Chondrocyte (in vitro differentiated cells): ENCODE measurements around the gene UBE2S. TPM values are rescaled to one million over a fixed set of nuclear protein-coding genes. Genes with fewer than 3 reads are reported as not detected.

ENCODE experiments used
- DNase-seq: peaks from one replicate; pipeline ENCODE4 v3.0.0; 2021; ENCODE audit warnings: mixed read lengths, low spot score
- H3K27ac Mint-ChIP-seq: one replicate; pipeline ENCODE4 v1.8.0; 2021; ENCODE audit warnings: mild to moderate bottlenecking, moderate library complexity, mixed read lengths; ENCODE audit not compliant: unreplicated experiment
- H3K27me3 Mint-ChIP-seq: 2 replicates; pipeline ENCODE4 v1.8.0; 2021; ENCODE audit warnings: low read depth, mixed read lengths
- H3K36me3 Mint-ChIP-seq: 2 replicates; pipeline ENCODE4 v1.8.0; 2021; ENCODE audit warnings: low read depth, mixed read lengths
- H3K4me1 Mint-ChIP-seq: 2 replicates; pipeline ENCODE4 v1.8.0; 2021; ENCODE audit warnings: low read depth, mild to moderate bottlenecking, mixed read lengths
- H3K4me3 Mint-ChIP-seq: one replicate; pipeline ENCODE4 v1.8.0; 2021; ENCODE audit warnings: mild to moderate bottlenecking, moderate library complexity, mixed read lengths; ENCODE audit not compliant: unreplicated experiment
- H3K9me3 Mint-ChIP-seq: 2 replicates; pipeline ENCODE4 v1.8.0; 2021; ENCODE audit warnings: low read depth, mixed read lengths
- total RNA-seq: library from RNA; stranded (reverse); gene quantifications from 3 replicates; pipeline ENCODE4 v1.2.1, GENCODE V29; 2021
- TF ChIP-seq, protein P1 (sequence below): fragments of 200-600 bp; sonication (generic); IDR thresholded peaks from 2 replicates; pipeline ENCODE4 v1.5.0; 2021; ENCODE audit warnings: antibody characterized with exemption, mild to moderate bottlenecking, moderate library complexity

UBE2S gene
- total RNA-seq, 1 donor from 2014 or later: 79.7 TPM

DNA sequence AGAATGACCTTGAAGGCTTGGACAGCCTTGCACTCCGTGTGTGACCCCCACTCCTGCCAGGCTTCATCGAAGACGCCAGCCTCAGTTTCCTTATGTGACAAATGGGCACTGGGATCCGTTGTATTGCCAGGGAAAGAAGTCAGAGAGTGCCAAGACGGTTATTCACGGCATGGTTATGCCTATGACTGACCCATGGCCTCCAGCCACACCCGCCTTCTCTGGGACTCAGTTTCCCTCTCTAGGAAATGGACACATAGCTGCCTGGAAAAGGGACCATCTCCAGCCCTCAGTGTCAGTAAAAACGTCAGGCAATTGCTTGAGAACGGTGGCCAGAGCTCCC lies 915 bp upstream of the UBE2S start:
- peaks cover 9% of the 10 kb centered on the region for H3K9me3 Mint-ChIP-seq
- H3K27ac Mint-ChIP-seq: peak overlapping the region; percentile 98
- H3K4me1 Mint-ChIP-seq: peaks cover 26% of the 10 kb centered on the region
- DNase-seq: no peak
- TF ChIP-seq, protein P1, sequence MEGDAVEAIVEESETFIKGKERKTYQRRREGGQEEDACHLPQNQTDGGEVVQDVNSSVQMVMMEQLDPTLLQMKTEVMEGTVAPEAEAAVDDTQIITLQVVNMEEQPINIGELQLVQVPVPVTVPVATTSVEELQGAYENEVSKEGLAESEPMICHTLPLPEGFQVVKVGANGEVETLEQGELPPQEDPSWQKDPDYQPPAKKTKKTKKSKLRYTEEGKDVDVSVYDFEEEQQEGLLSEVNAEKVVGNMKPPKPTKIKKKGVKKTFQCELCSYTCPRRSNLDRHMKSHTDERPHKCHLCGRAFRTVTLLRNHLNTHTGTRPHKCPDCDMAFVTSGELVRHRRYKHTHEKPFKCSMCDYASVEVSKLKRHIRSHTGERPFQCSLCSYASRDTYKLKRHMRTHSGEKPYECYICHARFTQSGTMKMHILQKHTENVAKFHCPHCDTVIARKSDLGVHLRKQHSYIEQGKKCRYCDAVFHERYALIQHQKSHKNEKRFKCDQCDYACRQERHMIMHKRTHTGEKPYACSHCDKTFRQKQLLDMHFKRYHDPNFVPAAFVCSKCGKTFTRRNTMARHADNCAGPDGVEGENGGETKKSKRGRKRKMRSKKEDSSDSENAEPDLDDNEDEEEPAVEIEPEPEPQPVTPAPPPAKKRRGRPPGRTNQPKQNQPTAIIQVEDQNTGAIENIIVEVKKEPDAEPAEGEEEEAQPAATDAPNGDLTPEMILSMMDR: no peak
- peaks cover 19% of the 10 kb centered on the region for H3K36me3 Mint-ChIP-seq
- H3K4me3 Mint-ChIP-seq: peak overlapping the region; percentile 86
- no peaks in the 10 kb centered on the region for H3K27me3 Mint-ChIP-seq

DNA sequence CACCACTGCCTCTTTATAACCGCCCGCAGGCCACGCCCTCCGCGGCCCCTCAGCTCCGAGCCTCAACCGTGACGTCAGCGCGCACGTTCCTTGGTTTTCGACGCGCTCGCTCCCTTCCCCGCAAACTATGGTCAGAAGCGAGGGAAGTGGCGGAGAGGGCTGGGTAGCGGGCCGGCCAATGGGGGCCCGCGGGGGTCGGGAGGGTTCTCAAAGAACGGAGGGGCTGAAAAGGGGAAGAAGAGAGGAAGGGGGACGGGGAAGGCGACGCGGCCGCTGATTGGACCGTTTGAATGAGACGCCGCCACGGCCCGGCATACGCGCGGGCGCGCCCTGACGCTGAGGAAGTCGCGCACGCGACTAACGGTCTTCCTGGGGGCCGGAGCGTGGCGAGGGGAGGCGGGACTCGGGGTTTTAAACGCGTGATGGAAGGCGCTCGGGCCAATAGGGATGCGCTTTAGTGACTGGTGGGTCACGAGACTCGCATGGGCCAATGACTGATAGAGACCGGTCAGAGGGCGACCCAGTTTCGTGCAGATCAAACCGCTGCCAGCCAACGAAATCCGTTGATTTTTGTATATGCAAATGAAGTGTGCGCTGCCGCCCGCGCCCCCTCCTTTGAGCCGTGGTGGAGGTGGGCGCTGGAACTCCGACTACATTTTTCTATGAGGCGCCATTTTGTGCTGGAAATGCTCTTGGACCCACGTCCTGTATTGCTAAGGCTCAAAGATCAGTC lies 378 bp upstream of the UBE2S start:
- Mint-ChIP-seq H3K9me3 (peaks cover 9% of the 10 kb centered on the region), H3K4me3 (peak overlapping the region; percentile 86), H3K4me1 (peaks cover 29% of the 10 kb centered on the region), H3K27me3 (no peaks in the 10 kb centered on the region), H3K36me3 (peaks cover 23% of the 10 kb centered on the region), H3K27ac (peak overlapping the region; percentile 98)
- TF ChIP-seq, protein P1: no peak
- DNase-seq: peak; percentile 99

DNA sequence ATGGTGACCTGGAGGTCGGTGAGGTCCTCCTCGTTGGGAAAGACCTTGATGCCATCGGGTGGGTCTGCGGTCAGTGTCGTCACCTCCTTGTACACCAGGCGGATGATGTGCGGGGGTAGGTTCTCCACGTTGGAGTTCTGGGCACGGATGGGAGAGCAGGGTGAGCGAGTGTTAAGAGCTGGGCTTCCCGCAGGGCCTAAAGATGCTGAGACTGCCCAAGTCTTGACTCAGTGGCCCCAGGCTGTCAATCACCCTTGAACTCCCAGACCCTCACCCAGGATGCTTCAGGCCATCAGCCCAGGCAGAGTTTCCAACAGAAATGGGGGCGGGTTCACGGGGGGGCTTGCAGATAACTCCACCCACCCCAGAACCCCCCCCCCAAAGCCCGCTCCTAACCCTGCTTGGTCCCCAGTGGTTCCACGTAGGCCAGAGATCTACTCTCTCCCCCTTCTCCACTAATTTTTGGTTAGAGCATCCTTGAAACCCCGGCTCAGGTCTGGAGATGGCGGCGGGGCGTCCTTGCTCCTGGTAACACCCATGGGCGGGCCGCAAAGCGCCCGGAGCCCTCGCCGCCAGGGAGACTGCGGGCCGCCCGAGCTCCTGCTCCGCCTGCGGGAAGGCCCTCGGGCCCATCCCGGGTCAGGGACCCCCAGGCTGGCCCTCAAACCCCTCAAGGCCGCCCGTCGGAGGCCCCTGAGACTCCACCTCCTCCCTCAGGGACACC lies 600 bp downstream of the UBE2S start:
- H3K27me3 Mint-ChIP-seq: no peaks in the 10 kb centered on the region
- peaks cover 9% of the 10 kb centered on the region for H3K9me3 Mint-ChIP-seq
- H3K4me1 Mint-ChIP-seq: peaks cover 29% of the 10 kb centered on the region
- peaks cover 32% of the 10 kb centered on the region for H3K36me3 Mint-ChIP-seq
- DNase-seq: no peak
- TF ChIP-seq, protein P1: no peak
- peak overlapping the region; percentile 86 for H3K4me3 Mint-ChIP-seq
- H3K27ac Mint-ChIP-seq: peak overlapping the region; percentile 76

DNA sequence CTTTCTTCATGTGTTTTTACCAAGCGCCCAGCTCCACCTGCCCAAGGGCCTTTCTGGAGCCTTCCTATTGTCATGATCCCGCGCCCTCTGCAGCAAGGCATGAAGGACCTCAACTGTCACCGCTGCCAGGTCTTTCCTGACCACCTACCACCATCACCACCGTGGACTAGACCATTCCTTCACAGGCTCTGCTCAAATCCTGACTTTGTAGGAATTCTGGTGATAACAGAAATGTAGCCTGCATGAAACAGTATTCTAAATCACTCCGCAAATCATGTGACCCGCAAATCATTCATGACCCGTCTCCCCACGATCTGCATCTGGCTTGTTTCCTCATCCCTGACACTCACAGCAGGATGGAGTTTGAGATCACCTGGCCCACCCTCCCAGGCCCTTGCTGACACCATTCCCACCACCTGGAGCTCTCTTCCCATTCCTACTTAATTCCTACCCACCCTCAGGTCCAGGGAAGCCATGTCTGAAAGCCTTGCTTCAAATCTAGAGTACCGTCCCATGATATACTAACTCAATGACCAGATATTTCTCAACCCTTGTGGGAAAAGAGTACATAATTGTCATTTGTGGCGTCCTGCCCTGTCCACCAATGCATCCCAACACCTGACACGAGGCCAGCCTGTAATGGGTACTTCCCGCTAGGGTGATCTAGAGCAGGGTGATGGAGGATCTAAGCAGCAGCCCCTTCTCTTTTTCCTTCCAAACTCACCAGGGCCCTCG lies 1.3 kb downstream of the UBE2S start:
- no peak for DNase-seq
- Mint-ChIP-seq H3K36me3 (peaks cover 35% of the 10 kb centered on the region), H3K27ac (peak overlapping the region; percentile 76), H3K27me3 (no peaks in the 10 kb centered on the region), H3K9me3 (peaks cover 9% of the 10 kb centered on the region), H3K4me1 (peaks cover 29% of the 10 kb centered on the region), H3K4me3 (peak overlapping the region; percentile 86)
- TF ChIP-seq, protein P1: no peak

DNA sequence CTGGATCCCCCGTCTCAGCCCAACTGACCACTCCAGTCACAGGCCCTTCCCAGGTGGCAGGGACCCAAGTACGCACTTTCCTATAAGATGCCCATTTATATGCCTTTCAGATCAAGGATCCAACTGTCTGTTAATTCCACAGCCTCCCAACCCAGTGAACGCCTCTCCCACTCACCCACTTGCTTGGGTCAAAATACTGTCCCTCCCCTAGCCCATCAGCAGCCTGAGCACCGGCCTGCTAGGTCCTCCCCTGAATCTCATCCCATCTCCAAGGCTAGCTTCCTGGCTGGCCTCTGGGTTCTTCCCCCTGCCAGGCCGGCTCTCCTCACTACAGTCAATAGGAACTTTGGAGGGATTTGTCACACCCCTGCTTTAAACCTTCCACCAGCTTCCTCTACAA lies 1.9 kb downstream of the UBE2S start:
- H3K36me3 Mint-ChIP-seq: peaks cover 37% of the 10 kb centered on the region
- H3K4me3 Mint-ChIP-seq: peak overlapping the region; percentile 86
- TF ChIP-seq, protein P1: no peak
- H3K27me3 Mint-ChIP-seq: no peaks in the 10 kb centered on the region
- H3K4me1 Mint-ChIP-seq: peaks cover 29% of the 10 kb centered on the region
- DNase-seq: no peak
- peaks cover 9% of the 10 kb centered on the region for H3K9me3 Mint-ChIP-seq
- peak overlapping the region; percentile 75 for H3K27ac Mint-ChIP-seq
